Upper lobe of left lung (tissue), 4 donors: ENCODE results near the gene MUC13.

Source experiments
- EP300 ChIP-seq, 4 donors: sonication (generic); formaldehyde crosslinking; IDR thresholded peaks; one replicate each; pipeline ENCODE4 v1.5.1; 2017; ENCODE audit warnings: antibody characterized with exemption in 4 of 4, control low read depth in 2 of 4
- POLR2A ChIP-seq, 4 donors: fragments of 450-650 bp; IDR thresholded peaks; one replicate each; pipeline ENCODE4 v1.5.1; 2016 to 2017; ENCODE audit warnings: antibody characterized with exemption in 4 of 4, mild to moderate bottlenecking in 2 of 4
- POLR2AphosphoS5 ChIP-seq, 2 donors: sonication (generic); formaldehyde crosslinking; IDR thresholded peaks; one replicate each; pipeline ENCODE4 v1.5.1; 2017; ENCODE audit warnings: antibody characterized with exemption in 2 of 2
- TF ChIP-seq, protein P1 (sequence below), 6 experiments: fragments of 450-650 bp in 4 of 6; fragments of 200-600 bp in 2 of 6; sonication (generic) in 2 of 6; IDR thresholded peaks; one replicate each; pipeline ENCODE4 v1.5.1; 2016 to 2019; ENCODE audit warnings: antibody characterized with exemption in 6 of 6

DNA sequence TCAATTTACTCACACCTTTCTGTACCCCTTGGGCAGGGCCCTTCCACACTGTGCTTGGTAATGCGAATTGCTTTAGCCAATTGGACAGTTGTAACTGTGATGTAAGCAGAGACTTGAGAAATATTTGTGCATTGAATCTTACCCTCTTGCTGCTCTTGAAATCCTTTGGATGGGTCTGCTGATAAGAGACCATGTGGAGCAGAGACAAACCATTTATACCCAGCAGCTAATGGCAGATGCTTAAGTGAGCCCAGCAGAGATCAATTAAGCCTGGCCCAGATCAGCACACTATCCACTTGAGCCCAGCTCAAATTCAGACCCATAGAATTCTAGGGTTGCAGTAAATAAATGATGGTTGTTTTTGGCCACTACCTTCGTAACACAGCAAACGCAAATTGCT is 19.3 kb downstream of the MUC13 start:
- TF ChIP-seq POLR2AphosphoS5 (IDR thresholded peaks at IDR 0.05) (no peak), EP300 (IDR thresholded peaks at IDR 0.05) (no peak), POLR2A (IDR thresholded peaks at IDR 0.05) (no peak)
- TF ChIP-seq, protein P1, sequence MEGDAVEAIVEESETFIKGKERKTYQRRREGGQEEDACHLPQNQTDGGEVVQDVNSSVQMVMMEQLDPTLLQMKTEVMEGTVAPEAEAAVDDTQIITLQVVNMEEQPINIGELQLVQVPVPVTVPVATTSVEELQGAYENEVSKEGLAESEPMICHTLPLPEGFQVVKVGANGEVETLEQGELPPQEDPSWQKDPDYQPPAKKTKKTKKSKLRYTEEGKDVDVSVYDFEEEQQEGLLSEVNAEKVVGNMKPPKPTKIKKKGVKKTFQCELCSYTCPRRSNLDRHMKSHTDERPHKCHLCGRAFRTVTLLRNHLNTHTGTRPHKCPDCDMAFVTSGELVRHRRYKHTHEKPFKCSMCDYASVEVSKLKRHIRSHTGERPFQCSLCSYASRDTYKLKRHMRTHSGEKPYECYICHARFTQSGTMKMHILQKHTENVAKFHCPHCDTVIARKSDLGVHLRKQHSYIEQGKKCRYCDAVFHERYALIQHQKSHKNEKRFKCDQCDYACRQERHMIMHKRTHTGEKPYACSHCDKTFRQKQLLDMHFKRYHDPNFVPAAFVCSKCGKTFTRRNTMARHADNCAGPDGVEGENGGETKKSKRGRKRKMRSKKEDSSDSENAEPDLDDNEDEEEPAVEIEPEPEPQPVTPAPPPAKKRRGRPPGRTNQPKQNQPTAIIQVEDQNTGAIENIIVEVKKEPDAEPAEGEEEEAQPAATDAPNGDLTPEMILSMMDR (IDR thresholded peaks at IDR 0.05) = no peak
